GM12874 (cell line): ENCODE measurements around the gene HOXA4.

Experiments used
- TF ChIP-seq, protein P1 (sequence below): IDR thresholded peaks from 2 replicates; pipeline ENCODE4 v1.5.1; 2011; ENCODE audit warnings: low read depth, mild to moderate bottlenecking, control low read depth, low read length, moderate library complexity; ENCODE audit not compliant: insufficient read depth

The HOXA4 gene

DNA sequence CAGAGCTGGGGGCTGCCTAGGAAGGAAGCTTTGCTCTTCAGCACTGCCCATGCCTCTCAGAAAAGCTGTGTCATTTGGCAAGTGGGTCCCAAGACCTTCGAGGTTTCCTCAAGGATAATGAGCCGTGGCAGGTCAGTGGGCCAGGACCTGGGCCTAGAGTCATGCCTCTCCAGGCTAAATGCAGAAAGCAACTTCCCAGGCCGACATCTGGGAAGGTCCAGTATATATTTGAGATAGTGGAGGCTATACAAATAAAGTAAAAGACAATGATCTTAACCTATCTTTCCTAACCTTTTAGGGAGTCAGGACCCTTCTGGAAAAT lies 45.9 kb upstream of the HOXA4 start:
- TF ChIP-seq, protein P1, sequence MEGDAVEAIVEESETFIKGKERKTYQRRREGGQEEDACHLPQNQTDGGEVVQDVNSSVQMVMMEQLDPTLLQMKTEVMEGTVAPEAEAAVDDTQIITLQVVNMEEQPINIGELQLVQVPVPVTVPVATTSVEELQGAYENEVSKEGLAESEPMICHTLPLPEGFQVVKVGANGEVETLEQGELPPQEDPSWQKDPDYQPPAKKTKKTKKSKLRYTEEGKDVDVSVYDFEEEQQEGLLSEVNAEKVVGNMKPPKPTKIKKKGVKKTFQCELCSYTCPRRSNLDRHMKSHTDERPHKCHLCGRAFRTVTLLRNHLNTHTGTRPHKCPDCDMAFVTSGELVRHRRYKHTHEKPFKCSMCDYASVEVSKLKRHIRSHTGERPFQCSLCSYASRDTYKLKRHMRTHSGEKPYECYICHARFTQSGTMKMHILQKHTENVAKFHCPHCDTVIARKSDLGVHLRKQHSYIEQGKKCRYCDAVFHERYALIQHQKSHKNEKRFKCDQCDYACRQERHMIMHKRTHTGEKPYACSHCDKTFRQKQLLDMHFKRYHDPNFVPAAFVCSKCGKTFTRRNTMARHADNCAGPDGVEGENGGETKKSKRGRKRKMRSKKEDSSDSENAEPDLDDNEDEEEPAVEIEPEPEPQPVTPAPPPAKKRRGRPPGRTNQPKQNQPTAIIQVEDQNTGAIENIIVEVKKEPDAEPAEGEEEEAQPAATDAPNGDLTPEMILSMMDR: no peak

DNA sequence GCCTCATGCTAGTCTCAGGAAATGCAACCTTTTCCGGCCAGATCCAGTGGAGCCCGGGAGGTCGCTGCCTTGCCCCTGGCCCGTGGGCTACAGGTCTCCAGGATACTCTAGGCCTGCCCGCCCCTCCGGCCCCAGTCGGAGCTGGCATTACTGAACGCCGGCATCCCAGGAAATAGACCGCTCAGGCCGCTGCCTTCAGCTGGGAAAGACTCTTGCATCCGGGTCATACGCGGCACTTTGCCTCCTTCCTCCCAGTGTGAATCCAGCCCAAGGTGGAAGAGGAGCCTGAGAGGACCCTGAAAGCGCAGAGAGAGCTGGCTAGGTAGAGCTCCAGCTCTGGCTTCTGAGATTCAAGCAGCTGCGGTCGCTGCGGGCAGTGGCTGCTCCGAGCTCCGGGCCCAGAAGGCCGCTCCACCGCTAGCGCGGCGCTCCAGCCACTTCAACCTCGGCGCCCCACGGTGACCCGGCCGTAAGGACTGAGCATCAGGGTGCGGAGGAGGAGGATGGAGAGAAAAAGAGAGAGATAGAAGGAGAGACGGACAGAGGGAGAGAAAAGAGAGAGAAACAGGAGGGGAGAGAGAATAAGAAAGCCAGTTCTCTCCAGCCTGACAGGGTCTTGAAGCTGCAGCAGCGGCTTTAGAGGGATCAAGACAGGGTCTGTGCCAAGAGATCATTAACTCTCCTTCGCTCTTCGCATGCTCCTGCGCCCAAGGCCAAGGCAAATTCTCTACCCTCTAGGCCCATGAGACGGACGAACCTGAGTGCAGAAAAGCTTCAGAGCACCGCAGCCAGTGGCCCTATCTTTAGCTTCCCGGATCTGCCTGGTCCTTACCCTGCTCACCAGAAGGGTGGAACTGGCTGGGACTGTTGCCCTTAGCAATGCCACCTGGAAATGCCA lies 45.3 kb upstream of the HOXA4 start:
- TF ChIP-seq, protein P1: no peak

DNA sequence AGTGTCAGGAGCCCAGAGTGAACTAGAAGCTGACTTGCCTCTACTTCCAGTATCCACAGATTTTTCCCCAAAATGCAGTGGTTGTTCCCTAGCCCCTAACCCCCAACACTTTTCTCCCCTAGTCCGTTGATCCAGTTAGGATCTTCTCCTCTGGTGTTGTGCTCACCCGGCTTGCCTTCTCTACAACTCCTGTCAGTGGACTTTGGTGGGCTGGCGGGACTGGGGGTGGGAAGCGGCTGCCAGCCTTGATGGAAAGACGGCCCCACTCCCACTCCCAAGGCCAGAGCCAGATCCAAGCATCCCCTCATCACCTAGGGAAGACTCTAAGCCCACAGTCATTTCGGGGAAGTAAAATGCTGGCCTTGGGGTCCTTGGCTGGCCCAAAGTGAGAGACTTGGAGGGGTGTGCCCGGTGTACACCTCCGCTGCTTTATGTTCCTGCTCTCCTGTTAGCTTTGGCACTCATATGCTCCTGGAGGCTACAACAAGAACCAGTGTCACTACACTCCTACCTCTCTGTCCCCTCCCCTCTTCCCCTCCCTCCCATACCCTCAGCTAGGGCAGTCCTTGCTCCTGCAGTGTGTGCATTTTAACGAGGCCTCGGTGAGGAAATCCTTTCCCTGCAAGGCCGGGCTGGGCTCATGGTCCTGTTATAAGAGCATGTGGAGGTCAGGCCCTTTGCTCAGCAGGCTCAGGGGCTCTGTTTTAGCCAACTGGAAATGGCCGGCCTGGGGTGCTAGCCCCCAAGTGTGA lies 44.5 kb upstream of the HOXA4 start:
- TF ChIP-seq, protein P1: no peak

DNA sequence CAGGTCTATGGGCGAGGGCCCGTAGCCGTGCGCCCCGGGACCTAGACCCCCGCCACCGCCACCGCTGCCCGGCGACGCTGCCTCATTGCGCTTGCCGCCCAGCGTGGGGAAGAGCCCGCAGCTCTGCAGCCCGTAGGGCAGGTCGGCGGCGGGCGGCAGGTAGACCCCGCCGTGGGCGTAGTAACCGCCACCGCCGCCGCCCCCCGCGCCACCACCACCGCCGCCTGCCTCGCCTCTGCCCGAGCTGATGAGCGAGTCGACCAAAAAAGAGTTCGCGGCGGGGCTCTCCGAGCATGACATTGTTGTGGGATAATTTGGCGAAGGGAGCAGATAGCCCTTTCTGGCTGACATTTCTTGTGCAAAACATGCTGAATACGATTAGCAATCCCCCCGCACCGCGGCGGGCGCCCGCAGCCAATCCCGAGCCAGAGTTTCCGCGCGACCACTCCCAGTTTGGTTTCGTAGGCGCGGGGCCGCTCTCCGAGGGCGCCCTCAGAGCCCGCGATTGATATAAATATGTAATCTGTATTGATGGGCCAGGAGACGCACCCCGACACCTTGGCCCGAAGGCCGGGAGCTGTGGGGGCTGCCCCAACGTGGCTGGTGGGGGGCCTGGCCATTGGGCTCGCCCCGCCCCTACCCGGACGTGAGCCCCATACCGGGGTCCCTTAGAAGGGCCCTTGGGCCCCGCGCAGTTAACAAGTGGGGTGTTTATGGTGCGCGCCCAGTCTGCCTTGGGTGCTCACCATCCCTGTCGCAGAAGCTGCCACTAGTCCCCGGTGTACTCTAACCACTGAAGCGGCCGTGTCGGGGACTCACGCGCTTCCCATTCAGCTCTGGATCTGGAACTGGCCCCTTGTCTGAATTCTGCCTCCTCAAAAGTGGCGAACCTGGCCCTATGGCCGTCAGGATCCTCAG lies 43.7 kb upstream of the HOXA4 start, which contains the start of gene HOXA10:
HOXA10 (minus strand) TSS at position 365 of the 918 bp plus-strand sequence; CDS start at position 351, 14 bp downstream.
- TF ChIP-seq, protein P1: no peak

DNA sequence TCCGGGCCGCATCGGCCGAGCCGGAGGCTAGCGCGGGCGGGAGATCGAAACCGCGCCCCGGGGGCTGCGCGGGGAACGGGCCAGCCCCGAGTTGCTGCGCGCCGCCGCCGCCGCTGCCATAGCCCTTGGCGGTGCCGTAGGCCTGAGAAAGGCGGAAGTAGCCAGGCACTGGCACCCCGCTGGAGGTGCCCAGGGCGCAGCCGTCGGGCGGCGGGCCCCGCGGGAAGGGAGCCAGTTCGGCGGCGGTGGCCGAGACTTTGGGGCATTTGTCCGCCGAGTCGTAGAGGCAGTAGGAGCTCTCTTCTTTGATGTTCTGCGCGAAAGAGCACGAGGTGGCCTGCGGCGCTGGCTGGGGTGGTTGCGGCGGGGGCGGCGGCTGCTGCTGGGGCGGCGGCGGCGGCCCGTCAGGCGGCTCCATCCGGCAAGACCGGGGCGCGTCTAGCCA lies 43.0 kb upstream of the HOXA4 start:
- TF ChIP-seq, protein P1: no peak

DNA sequence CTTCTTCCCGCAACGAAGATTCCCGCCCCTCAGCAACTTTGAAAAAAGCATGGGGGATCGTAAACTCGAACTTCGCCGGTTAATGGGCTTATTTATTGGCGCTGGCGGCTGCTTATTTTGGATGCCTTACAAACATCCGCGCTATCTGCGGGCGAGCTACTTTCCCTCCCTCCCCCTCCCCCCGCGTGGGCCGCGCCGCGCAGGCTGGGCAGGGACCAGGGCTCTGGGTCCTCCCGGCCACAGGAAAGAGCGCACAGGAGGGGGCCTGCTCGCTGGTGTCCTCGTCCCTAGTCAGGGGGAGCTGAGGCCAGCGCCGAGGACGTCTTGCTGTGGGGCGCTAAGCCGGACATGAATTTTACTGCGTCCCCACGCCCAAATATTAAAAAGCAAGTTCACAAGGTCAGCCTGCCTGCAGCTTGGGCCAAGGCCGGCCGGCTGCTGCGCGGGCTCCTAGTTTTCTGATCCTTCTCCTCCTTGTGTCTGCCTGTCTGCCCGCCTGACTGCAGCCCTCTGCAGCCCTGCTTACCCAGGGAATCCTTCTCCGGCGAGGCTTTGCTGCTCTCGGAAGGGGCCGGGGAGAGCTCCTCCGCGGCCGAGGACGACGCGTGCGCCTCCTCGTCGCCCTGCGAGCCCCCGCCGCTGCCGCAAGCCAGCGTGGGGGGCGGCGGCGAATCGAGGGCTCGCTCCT lies 42.4 kb upstream of the HOXA4 start:
- TF ChIP-seq, protein P1: no peak
